NCI-H187 (cell line): ENCODE data around the gene MPV17.
"Not testable (repeated sequence)": the region's sequence is repeated elsewhere in the genome, so short reads cannot be mapped to it uniquely, and the experiment has no call there.

Source experiments
- DNase-seq, 2 experiments: peaks; one replicate each; lab custom pipeline; 2025; lab: John Stamatoyannopoulos, UW

Gene MPV17

GRCh38 chr2:27297195-27297594 lies 25.7 kb downstream of the MPV17 start:
- no peak for DNase-seq

GRCh38 chr2:27296481-27296880 lies 26.4 kb downstream of the MPV17 start:
- DNase-seq: no peak

DNA sequence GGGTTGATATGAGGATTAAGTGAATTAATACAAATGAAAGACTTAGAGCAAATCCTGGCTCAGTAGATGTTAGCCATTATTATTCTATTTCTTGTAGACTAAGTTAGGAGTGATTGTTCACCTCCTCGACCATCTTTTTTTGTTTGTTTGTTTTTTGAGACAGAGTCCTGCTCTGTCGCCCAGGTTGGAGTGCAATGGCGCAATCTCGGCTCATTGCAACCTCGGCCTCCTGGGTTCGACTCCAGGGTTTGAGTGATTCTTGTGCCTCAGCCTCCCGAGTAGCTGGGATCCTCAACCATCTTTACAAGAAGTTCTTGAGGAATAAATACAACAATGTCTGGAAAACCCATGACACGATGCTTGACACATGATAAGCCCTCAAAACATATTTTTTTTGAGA lies 28.0 kb downstream of the MPV17 start:
- no peak for DNase-seq

GRCh38 chr2:27291865-27292264 lies 31.0 kb downstream of the MPV17 start:
- DNase-seq: no peak

DNA sequence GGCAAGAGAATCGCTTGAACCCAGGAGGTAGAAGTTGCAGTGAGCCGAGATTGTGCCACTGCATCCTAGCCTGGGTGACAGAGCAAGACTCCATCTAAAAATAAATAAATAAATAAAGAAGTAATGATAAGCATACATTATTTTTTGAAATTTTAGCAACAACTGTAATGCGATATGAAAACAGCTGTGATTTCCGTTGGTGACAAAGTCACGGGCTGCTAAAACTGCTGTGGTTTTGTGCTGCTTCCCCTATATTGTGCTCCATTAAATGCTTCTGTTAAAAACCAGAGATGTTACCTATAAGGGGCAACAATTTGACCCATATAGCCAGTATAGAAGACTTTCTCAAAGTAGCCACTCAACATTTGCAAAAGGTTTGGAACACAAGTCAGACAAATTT lies 32.3 kb downstream of the MPV17 start:
- DNase-seq: no peak

DNA sequence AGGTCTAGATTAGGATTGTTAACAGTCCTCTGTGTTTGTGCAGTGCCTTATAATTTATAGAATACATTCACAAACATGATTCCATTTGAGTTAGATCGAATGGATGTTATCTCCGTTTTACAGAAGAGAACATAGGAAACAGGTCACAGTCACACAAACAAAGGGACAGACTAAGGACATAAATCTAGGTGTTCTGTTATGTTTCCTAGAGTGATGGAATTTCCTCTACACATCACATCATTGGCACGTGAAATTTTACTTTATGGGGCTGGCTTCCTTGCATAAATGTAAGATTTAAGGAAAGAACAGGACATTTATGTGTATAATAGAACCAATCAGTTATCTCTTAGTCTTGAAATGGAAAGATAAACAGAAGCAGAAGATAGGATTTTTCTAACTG lies 34.3 kb downstream of the MPV17 start:
- DNase-seq: no peak

- no peak for DNase-seq
These were observed 37.4 kb downstream of the MPV17 start for GRCh38 chr2:27285481-27285880.

GRCh38 chr2:27284996-27285395 lies 37.9 kb downstream of the MPV17 start:
- no peak for DNase-seq

DNA sequence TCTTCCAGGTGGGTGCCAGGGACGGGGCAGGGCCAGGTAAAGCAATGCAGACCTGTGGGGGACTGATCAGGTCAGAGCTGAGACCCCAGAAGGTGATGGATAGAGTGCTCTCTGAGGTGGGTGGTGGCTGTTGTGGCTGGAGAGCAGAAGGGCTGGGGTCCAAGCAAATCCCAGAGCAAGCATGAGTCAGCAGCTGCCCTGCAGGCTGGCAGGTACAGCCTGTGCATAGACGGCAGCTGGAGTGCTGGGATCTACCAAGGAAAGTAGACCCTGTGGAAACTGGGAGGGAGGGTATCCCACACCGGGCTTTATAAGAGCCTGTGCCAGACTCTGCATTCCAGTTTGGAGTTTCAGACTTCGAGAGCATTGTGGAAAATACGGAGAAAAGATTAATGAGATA lies 40.0 kb downstream of the MPV17 start:
- no peak for DNase-seq

DNA sequence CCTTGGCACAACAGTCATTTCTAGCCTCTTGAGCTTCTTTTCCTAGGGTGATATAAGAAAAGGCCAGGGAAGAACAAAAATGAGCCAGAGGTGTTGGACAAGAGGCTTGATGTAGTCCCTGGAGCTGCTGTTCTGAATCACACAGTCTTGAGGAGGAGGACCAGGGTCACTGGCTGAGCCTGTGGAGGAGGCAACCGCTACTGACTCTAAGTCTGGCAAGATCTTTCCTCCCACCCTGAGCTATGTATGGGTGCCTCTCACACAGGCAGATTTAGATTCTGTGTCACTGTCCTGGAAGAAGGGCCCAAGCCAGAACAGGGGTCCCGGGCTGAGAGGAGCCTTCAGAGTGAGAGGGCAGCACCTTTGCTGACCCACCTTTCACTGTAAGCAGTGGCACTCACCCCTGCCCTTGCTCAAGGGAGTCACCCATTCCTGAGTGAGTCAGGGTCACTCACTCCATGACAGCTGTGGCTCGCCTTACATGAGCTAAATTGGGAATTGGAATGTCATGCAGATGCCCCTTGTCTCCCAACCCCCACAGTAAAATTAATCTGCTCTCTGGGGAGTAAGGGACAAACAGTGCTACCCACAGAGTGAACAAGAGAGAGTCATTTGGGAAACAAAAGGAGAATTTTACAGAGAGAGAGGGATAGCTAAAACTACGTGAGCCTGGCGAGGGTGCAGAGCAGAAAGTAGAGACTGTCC lies 40.9 kb downstream of the MPV17 start, which contains the start of gene TRIM54:
TRIM54 (plus strand) TSS at position 575 of the 705 bp plus-strand sequence. CDS start 303 bp downstream, outside the sequence.
- no peak for DNase-seq

DNA sequence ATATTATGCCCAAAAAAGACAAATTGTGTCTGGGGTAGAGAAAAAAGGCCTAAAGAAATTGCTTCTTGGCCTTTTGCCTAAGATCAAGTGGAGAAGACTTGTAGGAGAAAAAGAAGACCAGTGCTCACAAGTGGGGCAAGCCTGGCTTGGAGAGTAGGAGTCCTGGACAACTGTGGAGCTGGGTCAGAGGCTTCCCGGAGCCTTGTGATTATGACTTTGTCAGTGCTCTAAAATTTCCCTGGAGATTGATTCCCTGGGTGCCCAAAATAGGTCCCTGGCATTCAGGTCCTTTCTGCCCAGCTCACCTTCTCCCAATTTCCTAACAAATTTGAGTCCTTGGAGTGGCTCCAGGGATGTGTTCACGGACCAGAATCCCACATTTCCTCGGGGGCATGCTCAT lies 41.5 kb downstream of the MPV17 start:
- DNase-seq: no peak

- DNase-seq: no peak
These were observed 42.1 kb downstream of the MPV17 start for GRCh38 chr2:27280826-27281225.

GRCh38 chr2:27278010-27278409 lies 44.9 kb downstream of the MPV17 start:
- no peak for DNase-seq

DNA sequence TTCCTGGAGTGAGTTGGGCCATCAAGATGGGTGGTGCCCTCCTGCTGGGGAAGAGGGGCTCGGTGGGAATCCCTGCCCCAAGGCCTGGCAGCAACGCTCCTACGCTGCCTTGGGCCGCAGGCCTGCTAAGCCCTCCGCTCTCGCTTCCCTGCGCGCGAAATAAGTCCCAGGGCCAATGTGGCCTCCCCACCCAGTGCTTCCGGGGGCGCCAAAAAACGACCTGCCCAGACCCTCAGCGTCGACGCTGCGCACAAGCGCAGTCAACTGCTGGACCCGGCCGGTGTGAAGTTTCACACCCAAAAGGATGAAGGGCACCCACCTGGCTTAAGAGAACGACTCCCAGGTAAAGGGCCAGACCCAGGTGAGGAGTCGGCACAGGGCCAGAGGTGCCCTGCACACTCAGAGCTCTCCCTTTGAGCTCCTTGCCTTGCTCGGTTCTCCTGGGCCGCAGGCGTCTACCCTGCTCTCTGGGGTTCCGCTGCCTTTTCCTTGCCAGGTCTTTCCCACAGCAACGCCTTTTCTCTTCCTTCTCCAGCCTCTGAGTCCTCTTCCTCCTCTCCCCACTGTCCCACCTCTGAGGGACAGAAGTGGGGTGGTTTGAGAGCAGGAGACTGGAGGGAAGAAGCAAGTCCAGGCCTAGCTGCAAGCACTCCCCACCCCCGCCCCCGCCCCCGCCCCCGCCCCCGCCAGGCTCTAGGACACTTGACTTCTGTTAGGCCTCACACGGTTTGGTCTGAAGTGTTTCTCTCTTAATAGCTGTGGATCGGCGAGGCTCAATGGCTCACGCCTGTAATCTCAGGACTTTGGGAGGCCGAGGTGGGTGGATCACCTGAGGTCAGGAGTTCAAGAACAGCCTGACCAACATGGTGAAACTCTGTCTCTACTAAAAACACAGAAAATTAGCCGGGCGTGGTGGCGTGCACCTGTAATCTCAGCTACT lies 47.4 kb downstream of the MPV17 start, which contains the start of gene DNAJC5G:
DNAJC5G (plus strand) TSS at position 223 of the 940 bp plus-strand sequence. CDS start 1,296 bp downstream, outside the sequence.
- no peak for DNase-seq

DNA sequence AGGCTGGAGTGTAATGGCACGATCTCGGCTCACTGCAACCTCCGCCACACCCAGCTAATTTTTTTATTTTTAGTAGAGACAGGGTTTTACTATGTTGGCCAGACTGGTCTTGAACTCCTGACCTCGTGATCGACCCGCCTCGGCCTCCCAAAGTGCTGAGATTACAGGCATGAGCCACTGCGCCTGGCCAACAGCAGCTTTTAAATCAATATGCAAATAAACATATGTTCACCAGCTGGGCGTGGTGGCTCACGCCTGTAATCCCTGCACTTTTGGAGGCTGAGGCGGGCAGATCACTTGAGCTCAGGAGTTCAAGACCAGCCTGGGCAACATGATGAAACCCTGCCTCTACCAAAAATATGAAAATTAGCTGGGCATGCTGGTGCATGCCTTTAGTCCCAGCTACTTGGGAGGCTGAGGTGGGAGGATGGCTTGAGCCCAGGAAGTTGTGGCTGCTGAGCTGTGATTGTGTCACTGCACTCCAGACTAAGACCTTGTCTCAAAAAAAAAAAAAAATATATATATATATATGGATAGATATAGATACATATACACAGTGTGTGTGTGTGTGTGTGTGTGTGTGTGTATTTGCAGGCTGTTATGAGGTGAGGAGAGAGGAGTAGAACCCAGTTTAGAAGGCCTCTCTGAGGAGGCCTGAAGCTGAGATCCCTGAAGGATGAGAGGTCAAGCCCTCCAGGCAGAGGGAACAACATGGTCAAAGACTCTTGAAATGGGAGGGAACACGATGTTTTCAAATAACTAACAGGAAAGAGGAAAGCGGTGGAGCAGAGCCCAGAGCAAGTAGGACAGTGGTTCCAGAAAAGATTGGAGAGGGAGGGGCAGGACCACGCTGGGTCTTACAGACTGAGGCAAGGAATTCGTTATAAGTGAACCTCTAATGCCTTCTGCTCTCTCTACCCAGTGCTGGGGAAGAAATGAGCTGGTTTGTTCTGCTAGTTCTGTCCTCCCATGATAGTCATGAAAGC lies 50.1 kb downstream of the MPV17 start:
- not testable (repeated sequence) for DNase-seq

DNA sequence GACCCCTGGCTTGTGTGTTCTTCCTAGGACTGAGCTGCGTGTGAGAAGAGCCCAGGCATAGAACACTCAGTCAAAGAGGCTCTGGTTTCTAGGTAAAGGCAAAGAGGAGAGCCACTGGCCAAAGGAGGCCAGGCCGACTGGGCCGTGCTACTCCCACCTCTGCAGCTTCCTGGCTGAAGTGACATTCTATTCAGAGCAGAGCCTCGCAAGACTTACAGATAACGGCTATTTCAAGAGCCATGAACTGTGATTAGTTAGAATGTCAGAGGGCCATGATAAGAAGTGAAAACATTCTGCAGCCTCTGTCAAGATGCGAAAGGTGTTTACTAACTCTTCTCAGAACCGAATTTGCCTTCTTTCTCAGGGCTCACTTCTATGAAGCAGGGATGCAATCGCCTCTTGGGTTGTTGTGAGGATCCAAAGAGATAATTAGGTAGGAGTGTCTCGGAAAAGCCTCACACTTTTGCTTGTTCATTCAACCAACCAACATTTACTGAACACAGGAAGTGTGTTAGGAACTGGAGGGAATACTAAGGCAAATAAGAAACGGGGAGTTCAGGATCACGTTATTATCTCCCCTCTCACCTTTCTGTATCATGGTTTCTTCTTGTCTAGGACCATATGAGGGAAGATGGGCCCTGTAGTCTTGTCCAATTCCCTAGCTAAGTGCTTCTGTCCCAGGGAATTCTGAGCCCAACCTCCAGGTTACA lies 51.1 kb downstream of the MPV17 start:
- no peak for DNase-seq

DNA sequence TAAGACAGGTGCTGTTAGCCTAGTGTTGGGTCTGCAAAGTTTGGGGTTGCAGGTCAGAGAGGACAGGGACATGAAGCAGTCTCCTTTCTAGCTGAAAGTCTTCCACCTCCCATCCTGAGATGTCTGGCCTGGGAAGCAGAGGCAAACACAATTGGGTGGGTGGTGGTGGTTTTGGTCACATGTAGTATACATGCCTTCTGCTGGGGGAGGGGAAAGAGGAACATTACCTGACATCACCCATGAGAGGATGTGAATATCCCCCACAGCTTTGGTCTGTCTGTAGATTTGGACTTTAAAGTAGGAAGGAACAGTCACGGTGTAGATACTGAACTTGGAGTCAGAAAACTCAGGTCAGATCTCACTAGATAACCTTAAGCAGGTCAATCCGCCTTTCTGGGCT lies 52.2 kb downstream of the MPV17 start:
- DNase-seq: no peak

DNA sequence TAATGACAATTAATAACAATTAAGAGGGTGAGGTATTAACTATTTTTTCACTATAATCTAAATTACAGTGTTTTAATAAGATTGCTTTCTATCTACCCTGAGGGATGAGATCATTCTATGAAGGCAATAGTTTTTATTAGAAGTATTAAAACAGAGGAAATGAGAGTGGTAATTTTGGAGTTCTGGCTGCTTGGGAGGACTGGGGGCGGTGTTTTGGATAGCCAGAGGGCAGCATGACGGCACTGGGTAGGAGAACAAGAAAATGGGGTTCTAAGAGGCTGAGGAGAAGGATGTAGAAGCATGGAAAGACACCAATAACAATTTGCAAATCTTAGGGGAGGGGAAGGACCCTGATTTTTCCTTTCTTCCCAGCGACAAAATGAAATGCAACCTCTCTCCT lies 52.8 kb downstream of the MPV17 start:
- no peak for DNase-seq

DNA sequence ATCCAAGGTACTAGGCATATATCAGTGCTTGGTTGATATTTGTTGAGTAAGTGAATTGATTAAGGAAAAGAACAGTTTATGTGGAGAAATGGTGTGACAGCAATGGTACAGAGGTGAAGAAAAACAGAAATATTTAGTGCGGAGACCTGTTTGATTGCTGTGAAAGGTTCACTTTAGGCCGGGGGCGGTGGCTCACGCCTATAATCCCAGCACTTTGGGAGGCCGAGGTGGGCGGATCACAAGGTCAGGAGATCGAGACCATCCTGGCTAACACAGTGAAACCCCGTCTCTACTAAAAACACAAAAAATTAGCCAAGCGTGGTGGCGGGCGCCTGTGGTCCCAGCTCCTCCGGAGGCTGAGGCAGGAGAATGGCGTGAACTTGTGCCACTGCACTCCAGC lies 54.6 kb downstream of the MPV17 start:
- not testable (repeated sequence) for DNase-seq

DNA sequence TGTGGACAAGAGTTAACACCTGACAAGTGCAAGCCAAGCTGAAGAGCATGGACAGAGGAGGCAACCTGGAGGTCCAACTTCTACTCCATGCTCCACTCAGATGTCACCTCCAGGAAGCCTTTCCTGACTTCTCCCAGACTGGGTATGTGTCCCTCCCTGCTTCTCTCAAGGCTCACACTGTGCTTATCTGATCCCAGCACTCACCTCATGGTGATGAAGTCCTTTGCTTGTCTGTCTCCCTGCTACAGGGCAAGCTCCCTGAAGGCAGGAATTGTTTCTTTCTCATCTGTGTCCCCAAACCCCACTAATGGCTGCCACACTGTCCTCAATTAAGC lies 57.4 kb downstream of the MPV17 start:
- no peak for DNase-seq
